ENCODE data around the gene FCRLB. TPM values are rescaled to one million over a fixed set of nuclear protein-coding genes. Genes with fewer than 3 reads are reported as not detected.
A peak's percentile ranks its signal among the peaks of the same experiment; 100 is the strongest.

FCRLB gene
- total RNA-seq, 1 donor from 2014 or later, result 0.20 TPM

DNA sequence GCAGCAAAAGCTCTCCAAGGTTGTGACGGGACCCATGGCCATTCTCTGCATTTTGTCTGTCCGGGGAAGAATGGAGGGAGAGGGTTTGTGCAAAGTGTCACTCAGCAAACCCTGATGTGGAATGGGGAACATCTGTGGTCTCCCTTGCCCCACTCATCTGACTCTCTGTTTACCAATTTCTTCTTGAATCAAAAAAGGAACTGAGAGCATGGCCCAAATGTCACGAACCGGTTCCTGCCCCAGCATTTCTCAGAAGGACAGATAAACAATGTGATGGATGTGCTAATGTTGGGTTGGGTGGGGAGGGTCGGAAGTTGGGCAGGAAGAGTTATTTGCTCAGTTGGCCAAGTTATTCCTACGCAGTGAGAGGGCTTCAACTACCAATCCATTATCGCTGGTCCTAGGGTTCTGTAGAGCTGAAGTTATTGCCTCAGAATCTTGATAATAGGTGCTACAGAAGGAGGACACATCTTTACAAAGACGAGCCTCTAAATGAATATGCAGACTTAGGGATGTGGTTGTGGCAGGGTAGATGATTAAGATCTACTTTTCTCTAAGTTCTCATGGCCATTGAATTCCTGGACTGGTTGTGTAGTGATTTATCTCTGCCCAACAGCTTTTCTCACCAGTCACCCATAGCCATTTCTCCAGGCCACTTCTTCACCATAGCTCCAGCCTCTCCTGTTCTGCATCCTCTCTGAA is 18.7 kb downstream of the FCRLB start:
- DNase-seq (ENCODE audit: low read depth in 2 of 2), result peak in 1 of 2 donors; percentile 32

- DNase-seq (ENCODE audit: low read depth in 2 of 2), result no peak
These were observed 19.6 kb downstream of the FCRLB start for GRCh38 chr1:161740921-161741320.

- no peak for DNase-seq (ENCODE audit: low read depth in 2 of 2)
These were observed 21.9 kb downstream of the FCRLB start for GRCh38 chr1:161743231-161743630.

DNA sequence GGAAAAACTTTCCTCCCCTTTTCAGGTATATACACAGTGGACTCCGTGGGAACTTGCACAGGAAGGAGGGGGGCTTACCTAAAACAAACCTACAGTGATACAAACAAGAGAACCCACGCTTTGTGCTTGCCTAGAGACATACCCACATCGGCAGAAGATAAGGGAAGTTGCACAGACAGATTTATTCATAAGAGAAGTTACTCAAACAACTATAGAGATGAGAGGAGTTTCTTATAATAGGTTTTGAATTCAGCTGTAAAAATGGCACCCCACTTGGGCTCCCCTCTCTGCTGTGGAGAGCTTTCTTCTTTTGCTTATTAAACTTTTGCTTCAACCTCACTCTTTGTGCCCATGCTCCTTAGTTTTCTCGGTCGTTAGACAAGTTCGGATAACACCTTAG is 26.5 kb downstream of the FCRLB start:
- DNase-seq (ENCODE audit: low read depth in 2 of 2), result no peak

DNA sequence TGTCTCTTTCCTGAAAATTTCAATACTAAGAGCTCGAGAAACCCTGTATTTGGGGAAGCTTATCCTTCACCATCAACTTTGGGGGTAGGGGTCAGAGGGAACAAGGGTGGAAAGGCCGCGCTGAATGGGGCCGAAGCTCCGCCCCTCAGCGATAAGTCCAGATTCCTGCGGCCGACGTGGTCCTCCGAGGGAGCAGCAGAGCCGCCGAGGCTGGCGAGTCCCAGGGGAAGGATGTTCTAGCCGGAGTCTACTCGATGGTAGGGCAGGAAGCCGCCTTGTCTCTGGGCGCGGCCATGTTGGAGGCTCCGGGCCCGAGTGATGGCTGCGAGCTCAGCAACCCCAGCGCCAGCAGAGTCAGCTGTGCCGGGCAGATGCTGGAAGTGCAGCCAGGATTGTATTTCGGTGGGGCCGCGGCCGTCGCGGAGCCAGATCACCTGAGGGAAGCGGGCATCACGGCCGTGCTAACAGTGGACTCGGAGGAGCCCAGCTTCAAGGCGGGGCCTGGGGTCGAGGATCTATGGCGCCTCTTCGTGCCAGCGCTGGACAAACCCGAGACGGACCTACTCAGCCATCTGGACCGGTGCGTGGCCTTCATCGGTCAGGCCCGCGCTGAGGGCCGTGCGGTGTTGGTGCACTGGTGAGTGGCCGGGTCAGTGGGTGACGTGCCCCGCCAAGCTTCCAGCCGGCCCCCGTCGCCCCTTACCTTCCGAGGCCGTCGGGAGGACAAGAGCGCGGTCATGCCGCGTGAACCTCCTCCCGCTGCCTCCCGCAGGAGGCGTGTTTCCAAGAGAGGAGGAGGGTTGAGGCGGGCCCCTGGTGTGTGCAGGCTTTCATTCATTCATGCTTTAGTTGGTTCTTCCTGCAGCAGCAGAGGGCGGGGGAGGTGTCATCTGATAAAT is 28.4 kb downstream of the FCRLB start, which contains the start of gene DUSP12:
DUSP12 (plus strand) TSS at position 278 of the 899 bp plus-strand sequence; CDS start at position 294, 16 bp downstream.
- peak; percentile 94 to 97 for DNase-seq (ENCODE audit: low read depth in 2 of 2)

DNA sequence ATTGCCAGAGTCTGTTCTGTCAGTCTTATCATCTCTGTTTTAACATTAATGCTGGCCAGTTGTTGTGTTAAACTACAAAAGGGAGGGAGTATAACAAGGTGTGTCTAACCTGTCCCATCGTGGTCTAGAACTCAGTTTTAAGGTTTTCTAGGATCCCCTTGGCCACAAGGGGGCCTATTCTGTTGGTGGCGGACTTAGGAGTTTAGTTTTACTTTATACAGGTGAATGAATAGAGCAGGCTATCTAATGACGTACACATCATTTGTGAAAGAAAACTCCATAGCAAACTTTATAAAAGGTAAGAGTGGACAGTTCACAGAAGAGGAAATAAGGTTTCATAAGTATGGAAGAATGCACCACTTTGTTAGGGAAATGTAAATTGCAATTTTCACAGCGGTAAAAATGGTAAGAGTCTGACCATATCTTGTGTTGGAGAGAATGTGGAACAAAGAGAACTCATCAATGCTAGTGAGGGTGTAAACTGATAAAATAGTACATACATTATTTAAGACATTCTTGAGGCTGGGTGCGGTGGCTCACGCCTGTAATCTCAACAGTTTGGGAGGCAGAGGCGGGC is 42.3 kb downstream of the FCRLB start:
- DNase-seq (ENCODE audit: low read depth in 2 of 2), result peak; percentile 40 to 60

DNA sequence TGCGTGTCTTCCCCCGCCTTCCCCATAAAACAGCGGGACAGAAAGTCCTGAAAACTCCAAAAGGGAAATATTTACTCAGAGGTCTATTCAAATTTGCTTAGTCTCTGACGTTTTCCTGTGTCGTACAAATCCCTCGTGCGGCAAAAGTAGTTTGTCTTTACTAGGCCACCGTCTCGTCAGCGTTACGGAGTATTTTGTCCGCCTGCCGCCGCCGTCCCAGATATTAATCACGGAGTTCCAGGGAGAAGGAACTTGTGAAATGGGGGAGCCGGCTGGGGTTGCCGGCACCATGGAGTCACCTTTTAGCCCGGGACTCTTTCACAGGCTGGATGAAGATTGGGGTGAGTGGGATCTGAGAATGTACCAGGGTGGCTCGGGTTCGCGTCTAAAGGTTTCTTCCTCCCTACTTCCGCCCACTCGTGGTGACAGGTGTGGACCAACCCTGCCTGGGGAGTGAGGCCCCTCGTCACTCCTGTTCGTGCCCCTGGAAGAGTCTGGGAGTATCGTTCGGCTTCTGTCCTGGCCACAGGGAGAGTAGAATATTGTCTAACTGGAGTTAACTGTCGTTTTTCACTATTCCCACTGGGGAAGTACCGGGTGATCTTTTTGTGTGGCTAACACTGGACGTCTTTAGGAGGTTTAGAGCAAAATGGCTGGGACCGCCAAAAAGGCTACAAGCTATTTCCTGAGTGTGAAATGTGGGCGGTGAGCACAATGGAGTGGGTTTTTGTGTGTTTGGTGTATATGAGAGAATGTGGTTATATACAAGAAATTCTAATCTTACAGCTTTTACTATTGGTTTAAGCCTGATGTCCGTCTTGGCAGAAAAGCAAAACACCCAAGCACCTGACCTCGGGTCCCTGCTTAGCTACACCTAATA is 45.0 kb downstream of the FCRLB start, which contains the start of gene ATF6:
ATF6 (plus strand) TSS at position 219 of the 880 bp plus-strand sequence; CDS start at position 260, 41 bp downstream.
- DNase-seq (ENCODE audit: low read depth in 2 of 2), result peak; percentile 98

DNA sequence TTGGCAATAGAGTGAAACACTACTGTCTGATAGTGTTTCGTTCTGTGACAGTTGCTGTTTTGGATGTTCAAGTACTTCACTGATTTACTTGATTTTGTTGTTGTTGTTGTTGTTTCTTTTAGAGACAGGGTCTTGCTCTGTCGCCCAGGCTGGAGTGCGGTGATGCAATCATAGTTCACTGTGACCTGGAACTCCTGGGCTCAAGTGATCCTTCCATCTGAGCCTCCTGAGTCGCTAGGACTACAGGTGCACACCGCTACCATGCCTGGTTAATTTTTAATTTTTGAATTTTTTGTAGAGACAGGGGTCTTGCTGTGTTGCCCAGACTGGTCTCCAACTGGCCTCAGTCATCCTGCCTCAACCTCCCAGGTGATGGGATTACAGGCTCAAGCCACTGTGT is 47.1 kb downstream of the FCRLB start:
- no peak for DNase-seq (ENCODE audit: low read depth in 2 of 2)

DNA sequence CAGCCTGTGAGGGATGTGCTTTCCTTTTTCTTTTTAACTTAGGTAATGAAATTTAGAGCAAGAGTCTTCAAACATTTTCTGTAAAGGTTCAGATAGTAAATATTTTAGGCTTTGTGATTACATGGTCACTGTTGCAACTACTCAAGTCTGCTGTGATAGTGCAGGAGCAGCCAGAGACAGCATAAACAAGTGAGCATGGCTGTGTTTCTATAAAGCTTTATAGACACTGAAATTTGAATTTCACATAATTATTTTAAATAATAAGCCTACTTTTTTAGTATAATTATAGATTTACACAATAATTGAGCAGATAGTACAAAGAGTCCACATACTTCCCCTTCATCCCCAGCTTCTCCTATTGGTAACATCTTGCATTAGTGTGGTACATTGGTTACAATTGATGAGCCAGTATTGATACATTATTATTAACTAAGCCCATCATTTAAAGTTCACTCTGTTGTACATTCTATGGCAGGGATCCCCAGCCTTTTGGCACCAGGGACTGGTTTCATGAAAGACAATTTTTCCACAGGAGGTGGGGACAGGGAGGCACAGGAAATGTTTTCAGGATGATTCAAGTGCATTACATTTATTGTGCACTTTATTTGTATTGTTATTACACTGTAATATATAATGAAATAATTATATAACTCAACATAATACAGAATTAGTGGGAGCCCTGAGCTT is 47.8 kb downstream of the FCRLB start:
- DNase-seq (ENCODE audit: low read depth in 2 of 2), result peak; percentile 71 to 94

DNA sequence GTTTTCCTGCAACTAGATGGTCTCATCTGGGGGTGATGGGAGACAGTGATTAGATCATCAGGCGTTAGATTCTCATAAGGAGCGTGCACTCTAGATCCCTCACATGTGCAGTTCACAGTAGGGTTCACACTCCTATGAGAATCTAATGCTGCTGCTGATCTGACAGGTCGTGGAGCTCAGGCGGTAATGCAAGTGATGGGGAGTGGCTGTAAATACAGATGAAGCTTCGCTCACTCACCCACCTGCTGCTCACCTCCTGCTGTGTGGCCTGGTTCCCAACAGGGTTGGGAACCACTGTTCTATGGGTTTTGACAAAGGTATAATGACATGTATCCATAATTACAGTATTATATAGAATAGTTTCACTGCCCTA is 48.3 kb downstream of the FCRLB start:
- peak in 1 of 2 donors; percentile 63 for DNase-seq (ENCODE audit: low read depth in 2 of 2)

GRCh38 chr1:161770250-161770649 is 48.9 kb downstream of the FCRLB start:
- no peak for DNase-seq (ENCODE audit: low read depth in 2 of 2)

DNA sequence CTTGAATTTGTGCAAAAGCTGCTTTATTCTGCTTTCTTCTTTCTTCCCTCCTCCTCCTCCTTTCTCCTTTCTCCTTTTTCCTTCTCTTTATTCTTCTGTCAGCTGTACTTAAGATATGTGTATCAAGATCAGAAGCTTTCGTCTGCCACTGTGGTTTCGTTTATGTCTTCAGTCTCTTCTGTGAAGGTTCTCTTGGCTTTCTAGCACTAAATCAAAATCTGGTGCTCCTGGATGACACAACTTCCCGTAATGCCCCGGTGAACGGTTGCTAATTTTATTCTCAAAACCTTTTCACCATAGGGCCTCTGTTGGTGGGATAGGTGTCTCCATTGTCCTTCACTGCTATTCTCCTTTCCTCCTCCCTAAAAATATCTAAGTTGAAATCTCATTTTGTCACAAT is 49.8 kb downstream of the FCRLB start:
- DNase-seq (ENCODE audit: low read depth in 2 of 2), result no peak

- peak in 1 of 2 donors; percentile 37 for DNase-seq (ENCODE audit: low read depth in 2 of 2)
These were observed 50.6 kb downstream of the FCRLB start for GRCh38 chr1:161771973-161772372.

DNA sequence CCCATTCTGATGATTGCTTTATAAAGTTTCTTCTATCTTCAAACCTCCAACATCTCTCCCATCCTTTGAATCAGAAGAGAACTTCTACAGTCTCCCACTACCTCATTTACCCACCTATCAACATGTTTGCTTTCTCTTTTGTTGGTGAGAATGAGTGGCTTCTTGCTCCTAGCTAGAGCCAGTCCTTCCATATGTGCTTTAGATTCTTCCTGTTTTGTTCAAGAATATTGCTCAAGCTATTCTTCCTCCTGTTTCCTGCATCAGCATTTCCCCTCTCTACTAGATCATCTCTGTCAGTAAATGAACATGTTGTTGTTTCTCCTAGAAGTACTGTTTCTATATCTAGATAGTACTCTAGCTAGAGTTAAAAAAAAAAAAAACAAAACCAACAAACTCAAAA is 51.1 kb downstream of the FCRLB start:
- peak; percentile 36 to 61 for DNase-seq (ENCODE audit: low read depth in 2 of 2)

DNA sequence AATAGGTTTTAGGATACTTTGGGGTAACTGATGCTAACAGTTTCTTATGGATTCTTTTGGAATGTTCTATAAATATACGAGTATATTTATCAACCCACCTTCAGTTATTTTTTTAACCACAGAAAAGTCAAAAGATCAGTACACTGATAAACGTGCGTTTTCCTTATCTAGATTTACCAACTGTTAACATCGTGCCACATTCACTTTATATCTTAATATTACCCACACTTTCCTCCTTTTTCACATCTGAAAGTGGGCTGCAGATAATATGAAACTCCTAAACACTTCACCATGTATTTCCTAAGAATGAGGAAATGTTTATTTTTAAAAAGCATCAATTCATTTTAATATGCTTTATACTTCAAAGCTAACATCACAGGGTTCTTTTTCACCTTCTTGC is 52.4 kb downstream of the FCRLB start:
- no peak for DNase-seq (ENCODE audit: low read depth in 2 of 2)

GRCh38 chr1:161777261-161777660 is 55.9 kb downstream of the FCRLB start:
- DNase-seq (ENCODE audit: low read depth in 2 of 2), result no peak

All from lung microvascular endothelial cell (primary cell).